HG03196 (cell line): ENCODE measurements around the gene CNOT4.
"Not testable (repeated sequence)": the region's sequence is repeated elsewhere in the genome, so short reads cannot be mapped to it uniquely, and the experiment has no call there.

Source experiments
- ATAC-seq: cut with Tn5 transposase; IDR thresholded peaks from one replicate; pipeline ENCODE4 v1.9.1; 2021; ENCODE audit not compliant: unreplicated experiment

CNOT4 gene

GRCh38 chr7:135366843-135367508 lies 142.9 kb downstream of the CNOT4 start:
- ATAC-seq = no peak

- no peak for ATAC-seq
Measured at GRCh38 chr7:135365721-135366120, 144.2 kb downstream of the CNOT4 start.

GRCh38 chr7:135364206-135364605 lies 145.7 kb downstream of the CNOT4 start:
- ATAC-seq = no peak

GRCh38 chr7:135362871-135363270 lies 147.0 kb downstream of the CNOT4 start:
- ATAC-seq = no peak

- ATAC-seq = no peak
Measured at GRCh38 chr7:135361788-135362187, 148.1 kb downstream of the CNOT4 start.

GRCh38 chr7:135359615-135360014 lies 150.3 kb downstream of the CNOT4 start:
- ATAC-seq = no peak

GRCh38 chr7:135355377-135356048 lies 154.4 kb downstream of the CNOT4 start:
- ATAC-seq = no peak

GRCh38 chr7:135353832-135354231 lies 156.1 kb downstream of the CNOT4 start:
- ATAC-seq = no peak

GRCh38 chr7:135352285-135352684 lies 157.6 kb downstream of the CNOT4 start:
- ATAC-seq = no peak

- ATAC-seq = not testable (repeated sequence)
Measured at GRCh38 chr7:135351070-135351469, 158.8 kb downstream of the CNOT4 start.

- ATAC-seq = no peak
Measured at GRCh38 chr7:135349746-135350145, 160.2 kb downstream of the CNOT4 start.

- no peak for ATAC-seq
Measured at GRCh38 chr7:135348493-135348892, 161.4 kb downstream of the CNOT4 start.

- no peak for ATAC-seq
Measured at GRCh38 chr7:135343361-135343760, 166.5 kb downstream of the CNOT4 start.

GRCh38 chr7:135342887-135343286 lies 167.0 kb downstream of the CNOT4 start:
- no peak for ATAC-seq

- ATAC-seq = no peak
Measured at GRCh38 chr7:135341049-135341448, 168.9 kb downstream of the CNOT4 start.

- ATAC-seq = no peak
Measured at GRCh38 chr7:135337977-135338550, 171.8 kb downstream of the CNOT4 start.

- no peak for ATAC-seq
Measured at GRCh38 chr7:135337506-135337905, 172.4 kb downstream of the CNOT4 start.

GRCh38 chr7:135335628-135336139 lies 174.2 kb downstream of the CNOT4 start:
- ATAC-seq = no peak

GRCh38 chr7:135334830-135335543 lies 174.9 kb downstream of the CNOT4 start:
- ATAC-seq = no peak

GRCh38 chr7:135333946-135334345 lies 176.0 kb downstream of the CNOT4 start:
- ATAC-seq = no peak

- no peak for ATAC-seq
Measured at GRCh38 chr7:135333200-135333599, 176.7 kb downstream of the CNOT4 start.
